ENCODE results near the gene PCDH1. TPM values are rescaled to one million over a fixed set of nuclear protein-coding genes. Genes with fewer than 3 reads are reported as not detected.
A peak's percentile ranks its signal among the peaks of the same experiment; 100 is the strongest.

PCDH1 gene
- total RNA-seq, 1 donor from 2014 or later, result 85.4 TPM

DNA sequence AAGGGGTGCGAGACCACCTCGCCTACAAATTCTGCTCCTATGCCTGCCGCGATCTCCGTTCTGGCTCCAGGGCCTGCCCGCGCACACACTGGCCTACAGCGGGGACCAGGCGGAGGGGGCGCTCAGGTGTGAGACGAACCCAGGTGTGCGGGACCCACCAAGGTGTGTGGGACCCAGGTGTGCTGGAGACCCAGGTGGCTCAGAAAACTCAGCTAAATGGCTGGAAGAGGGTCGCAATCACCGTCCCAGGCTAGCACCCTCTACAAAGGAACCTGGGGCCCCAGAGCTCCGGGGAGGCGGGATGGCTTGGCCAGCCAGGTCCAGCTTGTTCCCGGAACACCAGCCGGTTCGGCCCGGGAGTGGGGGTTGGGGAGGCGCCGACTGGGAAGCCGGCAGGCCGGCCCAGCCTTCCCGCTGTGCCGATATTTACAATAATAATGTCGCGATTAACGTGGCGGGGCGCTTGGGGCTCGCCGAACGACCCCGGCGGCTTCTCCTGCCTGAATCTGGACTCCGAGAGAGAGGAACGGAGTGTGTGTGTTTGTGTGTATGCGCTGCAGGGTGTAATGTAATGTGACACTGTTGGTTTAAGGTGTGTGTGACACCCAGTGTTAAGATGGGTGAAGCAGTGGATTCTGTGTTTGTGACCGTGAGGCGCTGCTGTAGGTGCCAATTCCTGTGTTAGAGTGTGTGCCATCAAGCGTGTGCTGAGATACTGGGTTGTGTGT is 1.4 kb downstream of the PCDH1 start:
- DNase-seq (ENCODE audit: low spot score), result peak; percentile 76
- peaks cover 18% of the 10 kb centered on the region for H3K27me3 Mint-ChIP-seq (ENCODE audit: low read depth)

GRCh38 chr5:141875795-141876627 is 2.2 kb downstream of the PCDH1 start:
- TF ChIP-seq, protein P1, sequence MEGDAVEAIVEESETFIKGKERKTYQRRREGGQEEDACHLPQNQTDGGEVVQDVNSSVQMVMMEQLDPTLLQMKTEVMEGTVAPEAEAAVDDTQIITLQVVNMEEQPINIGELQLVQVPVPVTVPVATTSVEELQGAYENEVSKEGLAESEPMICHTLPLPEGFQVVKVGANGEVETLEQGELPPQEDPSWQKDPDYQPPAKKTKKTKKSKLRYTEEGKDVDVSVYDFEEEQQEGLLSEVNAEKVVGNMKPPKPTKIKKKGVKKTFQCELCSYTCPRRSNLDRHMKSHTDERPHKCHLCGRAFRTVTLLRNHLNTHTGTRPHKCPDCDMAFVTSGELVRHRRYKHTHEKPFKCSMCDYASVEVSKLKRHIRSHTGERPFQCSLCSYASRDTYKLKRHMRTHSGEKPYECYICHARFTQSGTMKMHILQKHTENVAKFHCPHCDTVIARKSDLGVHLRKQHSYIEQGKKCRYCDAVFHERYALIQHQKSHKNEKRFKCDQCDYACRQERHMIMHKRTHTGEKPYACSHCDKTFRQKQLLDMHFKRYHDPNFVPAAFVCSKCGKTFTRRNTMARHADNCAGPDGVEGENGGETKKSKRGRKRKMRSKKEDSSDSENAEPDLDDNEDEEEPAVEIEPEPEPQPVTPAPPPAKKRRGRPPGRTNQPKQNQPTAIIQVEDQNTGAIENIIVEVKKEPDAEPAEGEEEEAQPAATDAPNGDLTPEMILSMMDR (IDR thresholded peaks at IDR 0.05), result peak; percentile 35
- Mint-ChIP-seq H3K9me3 (ENCODE audit: low read depth) (no peaks in the 10 kb centered on the region), H3K36me3 (ENCODE audit: low read depth) (peaks cover 5% of the 10 kb centered on the region), H3K4me3 (ENCODE audit: unreplicated experiment) (peak overlapping the region; percentile 91), H3K27me3 (ENCODE audit: low read depth) (peaks cover 12% of the 10 kb centered on the region), H3K27ac (ENCODE audit: unreplicated experiment) (no peak overlapping the region), H3K4me1 (ENCODE audit: low read depth) (peaks cover 52% of the 10 kb centered on the region)
- DNase-seq (ENCODE audit: low spot score), result peak; percentile 55

More for the DNA sequence above, 1.4 kb downstream of the PCDH1 start:
- no peaks in the 10 kb centered on the region for H3K9me3 Mint-ChIP-seq (ENCODE audit: low read depth)
- peak overlapping the region; percentile 91 for H3K4me3 Mint-ChIP-seq (ENCODE audit: unreplicated experiment)
- TF ChIP-seq, protein P1 (IDR thresholded peaks at IDR 0.05), result no peak
- H3K36me3 Mint-ChIP-seq (ENCODE audit: low read depth), result peaks cover 5% of the 10 kb centered on the region
- peaks cover 54% of the 10 kb centered on the region for H3K4me1 Mint-ChIP-seq (ENCODE audit: low read depth)
- peak overlapping the region; percentile 76 for H3K27ac Mint-ChIP-seq (ENCODE audit: unreplicated experiment)

- TF ChIP-seq, protein P1 (IDR thresholded peaks at IDR 0.05), result no peak
- peaks cover 5% of the 10 kb centered on the region for H3K36me3 Mint-ChIP-seq (ENCODE audit: low read depth)
- H3K4me3 Mint-ChIP-seq (ENCODE audit: unreplicated experiment), result peak overlapping the region; percentile 78
- no peak overlapping the region for H3K27ac Mint-ChIP-seq (ENCODE audit: unreplicated experiment)
- H3K9me3 Mint-ChIP-seq (ENCODE audit: low read depth), result no peaks in the 10 kb centered on the region
- H3K27me3 Mint-ChIP-seq (ENCODE audit: low read depth), result peaks cover 4% of the 10 kb centered on the region
- peaks cover 56% of the 10 kb centered on the region for H3K4me1 Mint-ChIP-seq (ENCODE audit: low read depth)
- no peak for DNase-seq (ENCODE audit: low spot score)
Observed at GRCh38 chr5:141875022-141875740, 3.0 kb downstream of the PCDH1 start.

DNA sequence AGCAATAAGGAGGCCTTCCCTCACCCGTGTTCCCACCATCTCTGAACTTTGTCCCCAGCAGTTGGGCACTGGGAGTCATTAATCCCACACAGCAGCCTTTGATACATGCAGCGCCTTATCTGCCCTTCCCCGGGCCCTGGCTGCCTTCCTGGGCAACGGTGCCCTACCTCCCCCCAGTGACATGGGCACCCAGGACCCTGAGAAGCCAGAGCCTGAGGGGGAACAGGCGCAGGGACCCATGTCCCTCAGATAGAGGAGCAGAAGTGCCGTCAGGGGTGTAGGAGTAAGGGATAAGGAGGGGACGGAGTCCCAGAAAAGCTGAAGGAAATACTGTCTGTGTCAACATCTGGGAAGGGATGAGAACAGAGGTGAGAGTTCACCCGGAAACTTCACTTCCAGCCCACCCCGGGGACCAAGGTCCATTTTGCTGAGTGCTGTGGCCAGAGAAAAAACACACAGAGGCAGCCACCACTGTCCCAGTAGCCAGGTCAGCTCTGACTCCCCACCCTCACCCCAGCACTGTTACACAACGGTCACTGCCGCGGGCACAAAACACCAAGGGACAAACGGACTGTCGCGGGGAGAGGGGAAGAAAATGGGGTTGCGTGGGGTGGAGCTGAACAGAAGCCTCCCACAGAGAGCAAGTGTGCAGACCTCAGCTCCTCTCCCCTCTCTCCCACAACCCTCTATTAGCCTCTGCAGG is 3.8 kb downstream of the PCDH1 start:
- no peaks in the 10 kb centered on the region for H3K9me3 Mint-ChIP-seq (ENCODE audit: low read depth)
- H3K4me1 Mint-ChIP-seq (ENCODE audit: low read depth), result peaks cover 56% of the 10 kb centered on the region
- peak overlapping the region; percentile 75 for H3K27ac Mint-ChIP-seq (ENCODE audit: unreplicated experiment)

More for the DNA sequence above, 3.8 kb downstream of the PCDH1 start:
- Mint-ChIP-seq H3K36me3 (ENCODE audit: low read depth) (peaks cover 5% of the 10 kb centered on the region), H3K4me3 (ENCODE audit: unreplicated experiment) (peak overlapping the region; percentile 48), H3K27me3 (ENCODE audit: low read depth) (peaks cover under 1% of the 10 kb centered on the region)
- peak; percentile 50 for DNase-seq (ENCODE audit: low spot score)
- TF ChIP-seq, protein P1 (IDR thresholded peaks at IDR 0.05), result no peak
